GM23338 (cell line): ENCODE results near the gene DNASE1L1. TPM values are rescaled to one million over a fixed set of nuclear protein-coding genes. Genes with fewer than 3 reads are reported as not detected.

Experiments used
- ATAC-seq: fragments of 200-7000 bp; cut with Tn5 transposase; 3 replicates; pipeline ENCODE4 v1.9.1; 2020
- DNase-seq: peaks from one replicate; pipeline ENCODE4 v3.0.0-alpha.2; 2015; ENCODE audit warnings: low spot score
- H2AFZ ChIP-seq: fragments of 200-600 bp; sonication (generic); 2 replicates; pipeline ENCODE4 v1.8.0; 2016; ENCODE audit warnings: antibody characterized with exemption, mild to moderate bottlenecking, moderate library complexity
- H3F3A ChIP-seq: fragments of 200-600 bp; sonication (generic); replicated peaks from 2 replicates; pipeline ENCODE4 v1.8.0; 2017; ENCODE audit warnings: antibody characterized with exemption, mixed run types, low read depth
- H3K27ac ChIP-seq: fragments of 200-600 bp; sonication (generic); 2 replicates; pipeline ENCODE4 v1.6.1; 2016; ENCODE audit warnings: low read depth
- H3K27me3 ChIP-seq: fragments of 200-600 bp; sonication (generic); 2 replicates; pipeline ENCODE4 v1.8.0; 2016; ENCODE audit warnings: mild to moderate bottlenecking, mixed run types, moderate library complexity; ENCODE audit not compliant: insufficient read depth
- H3K36me3 ChIP-seq: fragments of 200-600 bp; sonication (generic); 2 replicates; pipeline ENCODE4 v1.8.0; 2016; ENCODE audit warnings: mild to moderate bottlenecking; ENCODE audit not compliant: insufficient read depth
- H3K4me1 ChIP-seq: fragments of 200-600 bp; sonication (generic); 2 replicates; pipeline ENCODE4 v1.8.0; 2016; ENCODE audit warnings: mild to moderate bottlenecking, moderate library complexity; ENCODE audit not compliant: insufficient read depth
- H3K4me2 ChIP-seq: fragments of 200-600 bp; sonication (generic); 2 replicates; pipeline ENCODE4 v1.7.1; 2017; ENCODE audit warnings: mixed run types
- H3K4me3 ChIP-seq: fragments of 200-600 bp; sonication (generic); 2 replicates; pipeline ENCODE4 v1.6.1; 2016; ENCODE audit warnings: mixed run types
- H3K79me2 ChIP-seq: fragments of 200-600 bp; sonication (generic); replicated peaks from 2 replicates; pipeline ENCODE4 v1.8.0; 2017; ENCODE audit warnings: mild to moderate bottlenecking; ENCODE audit not compliant: insufficient read depth
- H3K9me2 ChIP-seq: fragments of 200-600 bp; sonication (generic); 2 replicates; pipeline ENCODE4 v1.8.0; 2017; ENCODE audit not compliant: insufficient read depth
- H4K20me1 ChIP-seq: fragments of 200-600 bp; sonication (generic); replicated peaks from 2 replicates; pipeline ENCODE4 v1.8.0; 2017; ENCODE audit warnings: mild to moderate bottlenecking; ENCODE audit not compliant: insufficient read depth
- H3K27ac Mint-ChIP-seq: 2 replicates; pipeline ENCODE4 v1.8.0; 2020; ENCODE audit warnings: inconsistent platforms, mild to moderate bottlenecking, moderate library complexity, mixed read lengths
- H3K27me3 Mint-ChIP-seq: 3 replicates; pipeline ENCODE4 v1.8.0; 2022; ENCODE audit warnings: low read depth, mild to moderate bottlenecking, moderate library complexity, mixed read lengths, inconsistent platforms; ENCODE audit not compliant: insufficient read depth, poor library complexity
- H3K36me3 Mint-ChIP-seq: 3 replicates; pipeline ENCODE4 v1.8.0; 2021; ENCODE audit warnings: low read depth, mild to moderate bottlenecking, inconsistent platforms, moderate library complexity, mixed read lengths
- H3K4me1 Mint-ChIP-seq: 3 replicates; pipeline ENCODE4 v1.8.0; 2020; ENCODE audit warnings: mild to moderate bottlenecking, inconsistent platforms, mixed read lengths
- H3K4me3 Mint-ChIP-seq: 3 replicates; pipeline ENCODE4 v1.8.0; 2021; ENCODE audit warnings: moderate library complexity, mild to moderate bottlenecking, inconsistent platforms, mixed read lengths
- H3K9me3 Mint-ChIP-seq: 3 replicates; pipeline ENCODE4 v1.8.0; 2020; ENCODE audit warnings: moderate library complexity, mild to moderate bottlenecking, inconsistent platforms, mixed read lengths
- EZH2phosphoT487 ChIP-seq: fragments of 200-600 bp; sonication (generic); IDR thresholded peaks from one replicate; pipeline ENCODE4 v1.8.1; 2018; ENCODE audit warnings: antibody characterized with exemption; ENCODE audit not compliant: unreplicated experiment
- POLR2AphosphoS5 ChIP-seq: IDR thresholded peaks from 2 replicates; pipeline ENCODE4 v1.6.1; 2016; ENCODE audit warnings: antibody characterized with exemption, low read depth
- STAT1 ChIP-seq: IDR thresholded peaks from one replicate; pipeline ENCODE4 v1.6.1; 2016; ENCODE audit warnings: antibody characterized with exemption; ENCODE audit not compliant: unreplicated experiment
- ZNF331 ChIP-seq: fragments of 250-450 bp; sonication (Bioruptor Pico); IDR thresholded peaks from 2 replicates; pipeline ENCODE4 v1.5.0; 2020; ENCODE audit warnings: low read depth, mild to moderate bottlenecking, moderate library complexity
- polyA plus RNA-seq: library from polyadenylated mRNA; unstranded; fragments of >200 nt; fragmentation: Nextera tagmentation; extraction: Ambion mirVana; gene quantifications from 2 replicates; pipeline ENCODE4 v1.2.1, GENCODE V29; 2016
- total RNA-seq: library from RNA; depleted of rRNA; stranded (reverse); fragments of >200 nt; shearing (Covaris generic); gene quantifications from 2 replicates; pipeline ENCODE4 v1.2.3, GENCODE V29; 2014
- TF ChIP-seq, protein P1 (sequence below): fragments of 250-450 bp; sonication (Bioruptor Pico); IDR thresholded peaks from 2 replicates; pipeline ENCODE4 v1.5.0; 2020; ENCODE audit warnings: mild to moderate bottlenecking, moderate library complexity
- TF ChIP-seq, protein P2 (sequence below): IDR thresholded peaks from 2 replicates; pipeline ENCODE4 v1.6.1; 2016; ENCODE audit warnings: antibody characterized with exemption
- TF ChIP-seq, protein P3 (sequence below), 2 experiments: fragments of 200-600 bp in 1 of 2; sonication (generic) in 1 of 2; conservative IDR thresholded peaks; 2 replicates each; pipeline versions ENCODE4 v1.5.1 to v1.6.1; 2016 to 2017; ENCODE audit warnings: antibody characterized with exemption in 2 of 2, low read depth in 2 of 2, mild to moderate bottlenecking in 2 of 2, moderate library complexity in 1 of 2

Gene DNASE1L1
- total and polyA plus RNA-seq, 2 experiments from 2014 or later = 3.3 to 16.1 TPM

DNA sequence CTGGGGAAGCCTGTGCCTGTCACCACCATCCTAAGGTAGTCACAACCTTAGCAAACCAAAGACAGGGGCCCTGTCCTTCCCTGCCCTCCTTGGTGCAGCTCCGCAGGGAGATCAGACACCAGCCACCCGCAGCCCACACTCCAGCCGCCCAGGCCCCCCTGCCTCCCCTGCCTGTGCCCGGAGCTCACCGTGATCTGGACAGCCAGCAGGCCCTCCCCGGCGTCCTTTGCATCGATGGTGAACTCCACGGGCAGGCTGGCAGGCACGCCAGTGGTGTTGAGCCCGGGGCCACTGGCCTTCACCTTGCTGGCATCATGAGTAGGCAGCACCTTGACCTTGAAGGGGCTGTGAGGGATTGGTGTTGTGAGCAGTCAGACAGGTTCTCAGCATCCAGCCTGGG is 51.0 kb downstream of the DNASE1L1 start (continued):
- TF ChIP-seq, protein P1, sequence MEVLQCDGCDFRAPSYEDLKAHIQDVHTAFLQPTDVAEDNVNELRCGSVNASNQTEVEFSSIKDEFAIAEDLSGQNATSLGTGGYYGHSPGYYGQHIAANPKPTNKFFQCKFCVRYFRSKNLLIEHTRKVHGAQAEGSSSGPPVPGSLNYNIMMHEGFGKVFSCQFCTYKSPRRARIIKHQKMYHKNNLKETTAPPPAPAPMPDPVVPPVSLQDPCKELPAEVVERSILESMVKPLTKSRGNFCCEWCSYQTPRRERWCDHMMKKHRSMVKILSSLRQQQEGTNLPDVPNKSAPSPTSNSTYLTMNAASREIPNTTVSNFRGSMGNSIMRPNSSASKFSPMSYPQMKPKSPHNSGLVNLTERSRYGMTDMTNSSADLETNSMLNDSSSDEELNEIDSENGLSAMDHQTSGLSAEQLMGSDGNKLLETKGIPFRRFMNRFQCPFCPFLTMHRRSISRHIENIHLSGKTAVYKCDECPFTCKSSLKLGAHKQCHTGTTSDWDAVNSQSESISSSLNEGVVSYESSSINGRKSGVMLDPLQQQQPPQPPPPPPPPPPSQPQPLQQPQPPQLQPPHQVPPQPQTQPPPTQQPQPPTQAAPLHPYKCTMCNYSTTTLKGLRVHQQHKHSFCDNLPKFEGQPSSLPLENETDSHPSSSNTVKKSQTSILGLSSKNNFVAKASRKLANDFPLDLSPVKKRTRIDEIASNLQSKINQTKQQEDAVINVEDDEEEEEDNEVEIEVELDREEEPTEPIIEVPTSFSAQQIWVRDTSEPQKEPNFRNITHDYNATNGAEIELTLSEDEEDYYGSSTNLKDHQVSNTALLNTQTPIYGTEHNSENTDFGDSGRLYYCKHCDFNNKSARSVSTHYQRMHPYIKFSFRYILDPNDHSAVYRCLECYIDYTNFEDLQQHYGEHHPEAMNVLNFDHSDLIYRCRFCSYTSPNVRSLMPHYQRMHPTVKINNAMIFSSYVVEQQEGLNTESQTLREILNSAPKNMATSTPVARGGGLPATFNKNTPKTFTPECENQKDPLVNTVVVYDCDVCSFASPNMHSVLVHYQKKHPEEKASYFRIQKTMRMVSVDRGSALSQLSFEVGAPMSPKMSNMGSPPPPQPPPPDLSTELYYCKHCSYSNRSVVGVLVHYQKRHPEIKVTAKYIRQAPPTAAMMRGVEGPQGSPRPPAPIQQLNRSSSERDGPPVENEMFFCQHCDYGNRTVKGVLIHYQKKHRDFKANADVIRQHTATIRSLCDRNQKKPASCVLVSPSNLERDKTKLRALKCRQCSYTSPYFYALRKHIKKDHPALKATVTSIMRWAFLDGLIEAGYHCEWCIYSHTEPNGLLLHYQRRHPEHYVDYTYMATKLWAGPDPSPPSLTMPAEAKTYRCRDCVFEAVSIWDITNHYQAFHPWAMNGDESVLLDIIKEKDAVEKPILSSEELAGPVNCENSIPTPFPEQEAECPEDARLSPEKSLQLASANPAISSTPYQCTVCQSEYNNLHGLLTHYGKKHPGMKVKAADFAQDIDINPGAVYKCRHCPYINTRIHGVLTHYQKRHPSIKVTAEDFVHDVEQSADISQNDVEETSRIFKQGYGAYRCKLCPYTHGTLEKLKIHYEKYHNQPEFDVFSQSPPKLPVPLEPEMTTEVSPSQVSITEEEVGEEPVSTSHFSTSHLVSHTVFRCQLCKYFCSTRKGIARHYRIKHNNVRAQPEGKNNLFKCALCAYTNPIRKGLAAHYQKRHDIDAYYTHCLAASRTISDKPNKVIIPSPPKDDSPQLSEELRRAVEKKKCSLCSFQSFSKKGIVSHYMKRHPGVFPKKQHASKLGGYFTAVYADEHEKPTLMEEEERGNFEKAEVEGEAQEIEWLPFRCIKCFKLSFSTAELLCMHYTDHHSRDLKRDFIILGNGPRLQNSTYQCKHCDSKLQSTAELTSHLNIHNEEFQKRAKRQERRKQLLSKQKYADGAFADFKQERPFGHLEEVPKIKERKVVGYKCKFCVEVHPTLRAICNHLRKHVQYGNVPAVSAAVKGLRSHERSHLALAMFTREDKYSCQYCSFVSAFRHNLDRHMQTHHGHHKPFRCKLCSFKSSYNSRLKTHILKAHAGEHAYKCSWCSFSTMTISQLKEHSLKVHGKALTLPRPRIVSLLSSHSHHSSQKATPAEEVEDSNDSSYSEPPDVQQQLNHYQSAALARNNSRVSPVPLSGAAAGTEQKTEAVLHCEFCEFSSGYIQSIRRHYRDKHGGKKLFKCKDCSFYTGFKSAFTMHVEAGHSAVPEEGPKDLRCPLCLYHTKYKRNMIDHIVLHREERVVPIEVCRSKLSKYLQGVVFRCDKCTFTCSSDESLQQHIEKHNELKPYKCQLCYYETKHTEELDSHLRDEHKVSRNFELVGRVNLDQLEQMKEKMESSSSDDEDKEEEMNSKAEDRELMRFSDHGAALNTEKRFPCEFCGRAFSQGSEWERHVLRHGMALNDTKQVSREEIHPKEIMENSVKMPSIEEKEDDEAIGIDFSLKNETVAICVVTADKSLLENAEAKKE = no peak

DNA sequence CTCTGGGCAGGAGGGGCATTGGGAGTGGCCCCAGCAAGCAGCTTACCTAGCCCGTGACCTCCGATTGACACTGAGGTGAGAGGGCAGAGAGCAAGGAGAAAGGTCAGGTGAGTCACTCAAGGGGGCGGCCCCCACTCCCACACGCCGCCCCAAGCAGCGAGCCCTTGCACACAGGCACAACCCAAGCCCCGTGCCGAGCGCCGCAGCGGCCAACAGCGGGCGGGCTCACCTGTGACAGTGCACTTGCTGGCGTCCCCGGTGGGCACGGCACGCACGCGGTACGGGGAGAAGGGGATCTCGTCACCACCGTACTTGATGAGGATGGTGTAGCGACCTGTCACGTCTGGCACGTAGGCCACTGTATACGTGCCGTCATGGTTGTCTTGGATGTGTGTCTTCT is 51.8 kb downstream of the DNASE1L1 start:
- H3K9me2 ChIP-seq = no peaks in the 10 kb centered on the region
- DNase-seq = no peak
- no peaks in the 10 kb centered on the region; the same call in 2 of the 3 replicates for H3K4me1 Mint-ChIP-seq
- 0 out of 2 replicates have a peak, but pooled peaks cover 6% of the 10 kb centered on the region for H3K79me2 ChIP-seq
- H3K27ac Mint-ChIP-seq = no peak overlapping the region
- no peak for ATAC-seq
- no peaks in the 10 kb centered on the region for H3K4me1 ChIP-seq
- H3K4me2 ChIP-seq = no peak overlapping the region
- H3K27me3 ChIP-seq = no peaks in the 10 kb centered on the region
- H3K27ac ChIP-seq = no peak overlapping the region
- no peak overlapping the region for H3K4me3 ChIP-seq
- no peak overlapping the region for H2AFZ ChIP-seq
- no peaks in the 10 kb centered on the region; the same call in 2 of the 3 replicates for H3K9me3 Mint-ChIP-seq
- H3K36me3 Mint-ChIP-seq = peaks cover 72% of the 10 kb centered on the region
- peaks cover 6% of the 10 kb centered on the region for H3F3A ChIP-seq
- H3K4me3 Mint-ChIP-seq = no peak overlapping the region
- H3K36me3 ChIP-seq = peaks cover 22% of the 10 kb centered on the region
- H3K27me3 Mint-ChIP-seq = peaks cover 5% of the 10 kb centered on the region
- no peaks in the 10 kb centered on the region for H4K20me1 ChIP-seq
- TF ChIP-seq STAT1 (no peak), EZH2phosphoT487 (no peak), ZNF331 (CRISPR knock-in tag) (no peak), POLR2AphosphoS5 (no peak)
- TF ChIP-seq, protein P2, sequence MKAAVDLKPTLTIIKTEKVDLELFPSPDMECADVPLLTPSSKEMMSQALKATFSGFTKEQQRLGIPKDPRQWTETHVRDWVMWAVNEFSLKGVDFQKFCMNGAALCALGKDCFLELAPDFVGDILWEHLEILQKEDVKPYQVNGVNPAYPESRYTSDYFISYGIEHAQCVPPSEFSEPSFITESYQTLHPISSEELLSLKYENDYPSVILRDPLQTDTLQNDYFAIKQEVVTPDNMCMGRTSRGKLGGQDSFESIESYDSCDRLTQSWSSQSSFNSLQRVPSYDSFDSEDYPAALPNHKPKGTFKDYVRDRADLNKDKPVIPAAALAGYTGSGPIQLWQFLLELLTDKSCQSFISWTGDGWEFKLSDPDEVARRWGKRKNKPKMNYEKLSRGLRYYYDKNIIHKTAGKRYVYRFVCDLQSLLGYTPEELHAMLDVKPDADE = no peak
- TF ChIP-seq, protein P3, sequence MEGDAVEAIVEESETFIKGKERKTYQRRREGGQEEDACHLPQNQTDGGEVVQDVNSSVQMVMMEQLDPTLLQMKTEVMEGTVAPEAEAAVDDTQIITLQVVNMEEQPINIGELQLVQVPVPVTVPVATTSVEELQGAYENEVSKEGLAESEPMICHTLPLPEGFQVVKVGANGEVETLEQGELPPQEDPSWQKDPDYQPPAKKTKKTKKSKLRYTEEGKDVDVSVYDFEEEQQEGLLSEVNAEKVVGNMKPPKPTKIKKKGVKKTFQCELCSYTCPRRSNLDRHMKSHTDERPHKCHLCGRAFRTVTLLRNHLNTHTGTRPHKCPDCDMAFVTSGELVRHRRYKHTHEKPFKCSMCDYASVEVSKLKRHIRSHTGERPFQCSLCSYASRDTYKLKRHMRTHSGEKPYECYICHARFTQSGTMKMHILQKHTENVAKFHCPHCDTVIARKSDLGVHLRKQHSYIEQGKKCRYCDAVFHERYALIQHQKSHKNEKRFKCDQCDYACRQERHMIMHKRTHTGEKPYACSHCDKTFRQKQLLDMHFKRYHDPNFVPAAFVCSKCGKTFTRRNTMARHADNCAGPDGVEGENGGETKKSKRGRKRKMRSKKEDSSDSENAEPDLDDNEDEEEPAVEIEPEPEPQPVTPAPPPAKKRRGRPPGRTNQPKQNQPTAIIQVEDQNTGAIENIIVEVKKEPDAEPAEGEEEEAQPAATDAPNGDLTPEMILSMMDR (conservative IDR thresholded peaks at IDR 0.05; ENCODE audit: low read depth in 2 of 2) = no peak
- TF ChIP-seq, protein P1 = no peak
